NB4 (cell line): ENCODE data around the gene CKMT2.

Experiments
- DNase-seq: peaks from one replicate; pipeline ENCODE4 v3.0.0; 2010; ENCODE audit warnings: low read depth
- H3K4me3 ChIP-seq: one replicate; pipeline ENCODE4 v1.5.1; 2011; ENCODE audit warnings: mild to moderate bottlenecking, low read depth, low read length, moderate library complexity
- MYC ChIP-seq: IDR thresholded peaks from 2 replicates; pipeline ENCODE4 v1.6.1; 2011; ENCODE audit warnings: low read depth, low read length
- POLR2A ChIP-seq: IDR thresholded peaks from 2 replicates; pipeline ENCODE4 v1.6.1; 2011; ENCODE audit warnings: mild to moderate bottlenecking; ENCODE audit not compliant: insufficient read length; ENCODE audit errors: extremely low read depth
- TF ChIP-seq, protein P1 (sequence below): IDR thresholded peaks from one replicate; pipeline ENCODE4 v1.5.1; 2012; ENCODE audit warnings: low read depth, low read length
- TF ChIP-seq, protein P2 (sequence below): IDR thresholded peaks from 2 replicates; pipeline ENCODE4 v1.6.1; 2011; ENCODE audit warnings: low read depth, low read length

Gene CKMT2

DNA sequence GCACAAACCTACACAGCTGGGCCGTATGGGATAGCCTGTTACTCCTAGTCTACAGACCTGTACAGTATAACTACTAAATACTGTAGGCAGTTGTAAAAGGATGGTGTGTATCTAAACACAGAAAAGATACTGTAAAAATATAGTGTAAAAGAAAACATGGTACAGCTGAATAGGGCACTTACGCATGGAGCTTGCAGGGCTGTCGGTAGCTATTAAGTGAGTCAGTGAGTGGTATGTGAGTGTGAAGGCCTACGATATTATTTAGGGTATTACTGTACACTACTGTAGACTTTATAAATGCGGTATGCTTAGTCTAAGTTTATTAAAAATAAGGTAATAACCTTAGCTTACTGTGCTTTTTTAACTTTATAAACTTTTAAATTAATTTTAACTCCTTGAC is 69.5 kb downstream of the CKMT2 start:
- DNase-seq: no peak
- TF ChIP-seq POLR2A: no peak
- TF ChIP-seq, protein P1, sequence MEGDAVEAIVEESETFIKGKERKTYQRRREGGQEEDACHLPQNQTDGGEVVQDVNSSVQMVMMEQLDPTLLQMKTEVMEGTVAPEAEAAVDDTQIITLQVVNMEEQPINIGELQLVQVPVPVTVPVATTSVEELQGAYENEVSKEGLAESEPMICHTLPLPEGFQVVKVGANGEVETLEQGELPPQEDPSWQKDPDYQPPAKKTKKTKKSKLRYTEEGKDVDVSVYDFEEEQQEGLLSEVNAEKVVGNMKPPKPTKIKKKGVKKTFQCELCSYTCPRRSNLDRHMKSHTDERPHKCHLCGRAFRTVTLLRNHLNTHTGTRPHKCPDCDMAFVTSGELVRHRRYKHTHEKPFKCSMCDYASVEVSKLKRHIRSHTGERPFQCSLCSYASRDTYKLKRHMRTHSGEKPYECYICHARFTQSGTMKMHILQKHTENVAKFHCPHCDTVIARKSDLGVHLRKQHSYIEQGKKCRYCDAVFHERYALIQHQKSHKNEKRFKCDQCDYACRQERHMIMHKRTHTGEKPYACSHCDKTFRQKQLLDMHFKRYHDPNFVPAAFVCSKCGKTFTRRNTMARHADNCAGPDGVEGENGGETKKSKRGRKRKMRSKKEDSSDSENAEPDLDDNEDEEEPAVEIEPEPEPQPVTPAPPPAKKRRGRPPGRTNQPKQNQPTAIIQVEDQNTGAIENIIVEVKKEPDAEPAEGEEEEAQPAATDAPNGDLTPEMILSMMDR: no peak
- no peak for TF ChIP-seq MYC
- TF ChIP-seq, protein P2, sequence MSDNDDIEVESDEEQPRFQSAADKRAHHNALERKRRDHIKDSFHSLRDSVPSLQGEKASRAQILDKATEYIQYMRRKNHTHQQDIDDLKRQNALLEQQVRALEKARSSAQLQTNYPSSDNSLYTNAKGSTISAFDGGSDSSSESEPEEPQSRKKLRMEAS: no peak
- H3K4me3 ChIP-seq: peak overlapping the region; percentile 78

DNA sequence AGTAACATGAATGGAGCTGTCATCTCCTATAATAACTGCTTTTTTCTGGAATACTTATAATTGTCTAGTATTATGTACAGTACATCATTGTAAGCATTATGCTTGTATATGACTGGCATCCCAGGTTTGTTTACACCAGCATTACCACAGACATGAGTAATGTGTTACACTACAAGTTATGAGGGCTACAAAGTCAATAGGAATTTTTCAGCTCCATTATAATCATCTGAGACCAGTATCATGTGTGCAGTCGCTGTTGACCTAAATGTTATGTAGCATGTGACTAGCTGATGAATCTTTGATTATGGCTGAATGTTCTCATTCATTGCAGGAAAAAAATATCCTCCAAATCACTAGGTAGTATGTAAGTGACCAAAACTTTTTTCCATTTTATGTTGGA is 70.4 kb downstream of the CKMT2 start:
- TF ChIP-seq MYC (no peak), POLR2A (no peak)
- TF ChIP-seq, protein P2: no peak
- TF ChIP-seq, protein P1: no peak
- no peak for DNase-seq
- no peak overlapping the region for H3K4me3 ChIP-seq

DNA sequence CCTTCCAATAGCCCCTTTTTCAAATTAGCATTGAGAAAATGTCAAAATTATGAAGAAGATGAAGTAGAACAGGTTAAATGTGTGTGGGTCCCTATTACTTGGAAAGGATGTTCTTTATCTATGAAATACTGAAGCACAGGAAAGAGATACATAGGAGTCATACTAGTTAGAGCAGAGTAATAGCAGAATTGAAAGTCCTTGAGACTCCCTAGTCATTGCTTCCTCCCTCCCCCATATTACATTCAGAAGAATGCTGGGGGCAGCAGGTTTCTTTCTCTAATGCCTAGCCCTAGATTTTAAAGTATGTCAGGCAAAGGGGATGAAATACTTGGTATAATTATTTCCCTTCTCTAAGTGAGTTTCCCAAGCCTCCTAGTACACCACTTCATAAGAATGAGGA is 72.7 kb downstream of the CKMT2 start:
- no peak overlapping the region for H3K4me3 ChIP-seq
- no peak for TF ChIP-seq MYC
- TF ChIP-seq POLR2A: no peak
- TF ChIP-seq, protein P1: no peak
- no peak for DNase-seq

DNA sequence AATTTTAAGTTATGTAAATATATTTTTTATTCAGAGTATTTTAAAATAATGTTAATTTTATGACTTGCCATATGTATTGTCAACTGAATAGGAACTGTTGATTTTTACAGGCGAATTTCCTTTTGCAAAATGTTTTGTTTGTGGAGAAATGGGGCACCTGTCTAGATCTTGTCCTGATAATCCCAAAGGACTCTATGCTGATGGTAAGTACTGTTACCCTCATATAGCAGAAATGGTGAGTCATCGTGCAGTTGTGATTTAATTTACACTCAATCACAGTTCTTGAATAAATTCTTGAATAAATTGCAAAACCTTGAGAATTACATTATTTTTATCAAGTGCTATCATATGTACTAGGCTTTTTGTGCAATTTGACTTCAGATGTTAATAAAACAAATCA is 75.7 kb downstream of the CKMT2 start:
- no peak overlapping the region for H3K4me3 ChIP-seq
- no peak for TF ChIP-seq MYC
- TF ChIP-seq, protein P1: no peak
- TF ChIP-seq, protein P2: no peak
- no peak for TF ChIP-seq POLR2A
- no peak for DNase-seq

DNA sequence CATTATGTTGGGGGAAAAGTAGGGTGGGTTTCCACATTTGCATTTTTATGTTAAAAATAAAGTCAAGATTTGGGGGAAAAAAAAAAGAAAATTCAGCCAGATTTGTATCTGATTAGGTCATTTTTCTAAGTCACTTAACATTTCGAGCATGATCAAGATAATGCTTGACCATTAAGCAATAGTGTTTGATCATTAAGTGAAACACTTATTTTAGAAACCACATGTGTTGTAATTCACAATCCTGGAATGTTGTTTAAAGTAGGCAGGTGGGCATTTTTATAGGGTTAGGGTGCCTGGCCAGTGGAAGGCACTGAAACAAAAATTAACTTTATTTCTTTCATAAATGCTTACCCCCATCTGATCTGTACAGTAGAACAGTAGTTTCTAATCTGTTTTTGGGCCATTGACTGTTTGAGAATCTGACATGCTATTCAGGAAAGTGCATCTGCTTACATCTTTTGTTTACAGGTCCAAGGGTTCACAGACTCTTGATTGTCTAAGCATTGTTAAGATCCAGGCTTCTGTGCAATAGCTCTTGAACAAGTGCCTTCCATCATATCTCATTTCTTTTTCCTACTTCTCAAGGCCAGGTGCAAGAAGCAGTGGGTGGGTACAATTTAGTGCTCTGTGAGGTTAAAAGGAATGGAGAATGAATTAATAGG is 77.4 kb downstream of the CKMT2 start:
- no peak for DNase-seq
- no peak overlapping the region for H3K4me3 ChIP-seq
- TF ChIP-seq, protein P2: no peak
- TF ChIP-seq POLR2A (no peak), MYC (no peak)

DNA sequence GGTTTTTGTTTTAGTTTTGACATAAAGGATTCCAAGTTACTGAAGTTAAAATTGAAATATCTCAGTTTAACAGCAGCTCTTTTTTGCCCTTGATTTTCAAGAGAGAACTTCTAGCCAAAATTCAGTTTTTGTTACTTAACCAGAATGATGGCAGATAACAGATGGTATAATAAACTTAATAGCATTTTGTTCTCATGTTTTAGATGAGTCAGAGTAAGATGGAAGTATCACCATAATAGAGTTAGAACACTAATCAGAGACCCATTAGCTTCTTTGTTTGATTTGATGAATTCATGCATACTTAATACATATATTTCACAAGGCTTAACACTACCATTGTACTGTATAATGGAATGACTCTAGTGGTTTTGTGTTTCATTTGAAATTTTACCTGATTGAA is 80.2 kb downstream of the CKMT2 start:
- DNase-seq: no peak
- TF ChIP-seq, protein P1: no peak
- TF ChIP-seq POLR2A: no peak
- TF ChIP-seq, protein P2: no peak
- no peak for TF ChIP-seq MYC
- H3K4me3 ChIP-seq: no peak overlapping the region
